GM18951 (cell line): ENCODE data around the gene RECQL.

ENCODE experiments used
- POLR2A ChIP-seq: IDR thresholded peaks from 4 replicates; pipeline ENCODE4 v1.6.1; 2011; ENCODE audit warnings: mild to moderate bottlenecking; ENCODE audit not compliant: insufficient read length, insufficient read depth; ENCODE audit errors: extremely low read depth
- in situ Hi-C: fragments of 300-500 bp; cut with MboI; formaldehyde crosslinking; loops from one replicate; pipeline ENCODE4 v1.12.0; 2022; ENCODE audit warnings: low sequenced_read_pairs, mixed read lengths, inconsistent platforms; ENCODE audit not compliant: unreplicated experiment

The RECQL gene, protein sequence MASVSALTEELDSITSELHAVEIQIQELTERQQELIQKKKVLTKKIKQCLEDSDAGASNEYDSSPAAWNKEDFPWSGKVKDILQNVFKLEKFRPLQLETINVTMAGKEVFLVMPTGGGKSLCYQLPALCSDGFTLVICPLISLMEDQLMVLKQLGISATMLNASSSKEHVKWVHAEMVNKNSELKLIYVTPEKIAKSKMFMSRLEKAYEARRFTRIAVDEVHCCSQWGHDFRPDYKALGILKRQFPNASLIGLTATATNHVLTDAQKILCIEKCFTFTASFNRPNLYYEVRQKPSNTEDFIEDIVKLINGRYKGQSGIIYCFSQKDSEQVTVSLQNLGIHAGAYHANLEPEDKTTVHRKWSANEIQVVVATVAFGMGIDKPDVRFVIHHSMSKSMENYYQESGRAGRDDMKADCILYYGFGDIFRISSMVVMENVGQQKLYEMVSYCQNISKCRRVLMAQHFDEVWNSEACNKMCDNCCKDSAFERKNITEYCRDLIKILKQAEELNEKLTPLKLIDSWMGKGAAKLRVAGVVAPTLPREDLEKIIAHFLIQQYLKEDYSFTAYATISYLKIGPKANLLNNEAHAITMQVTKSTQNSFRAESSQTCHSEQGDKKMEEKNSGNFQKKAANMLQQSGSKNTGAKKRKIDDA

DNA sequence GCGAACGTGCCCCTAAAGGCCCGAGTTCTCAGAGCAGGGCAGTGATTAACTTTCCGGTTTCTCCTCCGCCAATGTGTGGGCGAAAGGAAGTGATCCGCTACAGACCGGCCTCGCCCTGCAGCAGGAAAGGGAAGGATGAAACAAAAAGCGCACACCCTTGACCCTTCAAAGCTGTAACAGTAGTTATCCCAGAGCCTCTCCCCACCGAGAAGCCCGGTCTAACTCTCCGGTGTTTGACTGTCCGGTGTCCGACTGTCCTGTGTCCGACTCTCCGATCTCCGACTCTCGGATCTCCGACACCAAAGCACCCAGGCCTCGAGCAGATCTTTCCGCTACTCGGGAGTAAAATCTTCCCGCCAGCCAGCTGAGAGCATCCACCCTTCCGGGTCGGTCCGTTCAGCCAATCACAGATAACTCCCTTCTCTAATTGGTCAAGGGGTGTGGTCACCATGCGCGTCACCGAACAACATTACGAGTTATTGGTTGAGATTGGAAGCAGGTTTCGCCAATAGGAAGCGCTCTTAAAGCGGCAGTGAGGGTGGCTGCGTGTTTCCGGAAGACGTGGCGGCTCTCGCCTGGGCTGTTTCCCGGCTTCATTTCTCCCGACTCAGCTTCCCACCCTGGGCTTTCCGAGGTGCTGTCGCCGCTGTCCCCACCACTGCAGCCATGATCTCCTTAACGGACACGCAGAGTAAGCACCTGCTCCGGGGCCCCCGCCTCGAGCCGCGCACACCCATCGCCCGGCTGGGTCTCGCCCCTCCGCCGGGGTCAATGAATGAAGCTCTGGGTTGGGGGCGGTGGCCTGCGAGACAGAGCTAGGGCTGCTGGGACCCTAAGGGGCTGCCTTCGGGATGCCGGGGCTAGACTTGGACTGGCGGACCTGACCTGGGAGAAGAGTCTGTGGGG, at the start of gene RECQL, which contains the start of gene GOLT1B:
Gene RECQL (minus strand): TSS at position 378 of the 906 bp plus-strand sequence. CDS start 2,065 bp downstream, outside the sequence.
Gene GOLT1B (plus strand): TSS at position 532 of the 906 bp plus-strand sequence. CDS start 135 bp downstream, at position 667.
- peak; percentile 87 for TF ChIP-seq POLR2A
- in situ Hi-C loops: no loop called here

DNA sequence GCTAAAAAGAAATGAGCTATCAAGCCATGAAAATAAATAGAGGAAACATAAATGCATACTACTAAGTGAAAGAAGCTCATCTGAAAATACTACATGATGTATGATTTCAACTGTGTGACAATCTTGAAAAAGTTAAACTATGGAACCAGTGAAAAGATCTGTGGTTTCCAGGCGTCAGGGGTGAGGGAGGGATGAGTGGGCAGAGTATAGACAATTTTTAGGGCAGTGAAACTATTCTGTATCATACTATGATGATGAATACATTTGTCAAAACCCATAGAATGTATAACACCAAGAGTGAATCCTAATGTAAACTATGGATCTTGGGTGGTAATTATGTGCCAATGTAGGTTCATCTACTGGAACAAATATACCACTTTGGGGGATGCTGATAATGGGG, 46.0 kb upstream of the RECQL start:
- in situ Hi-C loops: no loop called here

DNA sequence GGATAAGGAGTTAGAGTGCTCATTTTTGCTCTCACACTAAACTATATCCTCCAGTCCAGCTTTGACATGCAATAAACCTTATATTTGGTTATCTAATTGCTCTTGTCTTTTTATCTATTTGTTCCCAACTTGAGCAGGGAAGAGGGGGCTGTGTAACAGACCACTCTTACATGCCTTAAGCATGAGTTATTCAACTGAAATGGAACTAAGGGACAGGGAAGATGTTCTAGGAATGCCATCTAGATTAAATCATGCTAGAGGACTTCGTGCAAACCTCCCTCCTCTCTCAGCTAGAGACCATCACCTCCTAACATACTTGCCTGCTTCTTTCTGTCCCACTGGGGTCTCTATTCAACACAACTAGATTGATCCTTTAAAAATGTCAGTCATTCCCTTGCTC, 45.3 kb upstream of the RECQL start:
- in situ Hi-C loops: no loop called here
- no peak for TF ChIP-seq POLR2A

More for the DNA sequence above, 46.0 kb upstream of the RECQL start:
- TF ChIP-seq POLR2A: no peak

DNA sequence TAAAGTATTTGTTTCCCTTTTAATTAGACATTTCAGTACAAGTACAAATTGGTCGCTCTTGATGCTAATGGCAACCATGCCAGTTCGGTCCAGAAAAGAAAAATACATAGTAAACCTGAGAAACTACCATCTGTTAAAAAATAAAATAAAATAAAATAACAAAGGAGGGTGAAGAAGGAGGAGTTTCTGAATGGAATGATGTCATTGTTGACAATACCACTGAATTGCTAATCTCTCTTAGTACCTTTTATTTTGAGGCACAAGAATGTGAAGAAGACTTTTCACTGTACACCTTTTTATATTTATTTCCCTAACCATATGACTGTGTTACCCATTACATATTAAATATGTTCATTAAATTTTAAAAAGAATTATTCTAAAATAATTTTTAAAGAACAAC, 44.1 kb upstream of the RECQL start:
- in situ Hi-C loops: no loop called here
- no peak for TF ChIP-seq POLR2A

DNA sequence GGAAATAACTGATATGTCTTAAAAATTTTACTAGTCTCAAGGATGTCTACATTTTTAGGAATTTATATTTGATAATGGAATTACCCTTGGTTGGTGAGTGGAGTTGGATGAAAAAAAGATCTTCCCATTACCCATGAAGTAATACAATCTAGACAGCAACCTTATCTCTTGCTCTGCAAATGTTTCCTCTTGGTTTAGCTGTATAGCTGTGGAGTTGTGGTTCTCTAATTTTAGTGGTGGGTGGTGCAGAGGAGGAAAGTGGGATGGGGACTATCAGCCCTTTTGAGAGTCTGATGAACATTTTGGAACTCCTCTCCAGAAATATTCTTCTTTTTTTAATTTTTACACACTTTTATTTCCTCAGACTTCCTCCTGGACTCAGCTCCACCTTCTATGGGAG, 41.7 kb upstream of the RECQL start:
- no peak for TF ChIP-seq POLR2A
- in situ Hi-C loops: no loop called here

DNA sequence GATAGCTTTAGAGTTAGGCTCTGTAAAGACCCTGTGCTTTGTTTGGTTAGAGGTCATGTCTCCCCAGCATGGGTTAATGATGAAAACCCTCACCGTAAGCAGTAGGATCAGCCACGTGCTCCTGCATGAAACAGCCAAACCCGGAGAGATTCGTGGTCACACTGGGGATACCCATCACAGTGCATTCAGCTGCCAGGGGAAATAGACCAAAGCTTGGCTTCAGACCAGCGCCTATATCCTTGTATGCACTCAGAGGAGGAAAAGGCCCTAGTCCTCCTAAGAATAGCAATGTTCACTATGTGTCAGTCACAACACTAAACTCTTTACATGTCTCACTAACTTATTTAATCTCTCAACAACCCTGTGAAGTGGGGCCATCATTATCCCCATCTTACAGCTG, 41.0 kb upstream of the RECQL start:
- TF ChIP-seq POLR2A: no peak
- in situ Hi-C loops: no loop called here

DNA sequence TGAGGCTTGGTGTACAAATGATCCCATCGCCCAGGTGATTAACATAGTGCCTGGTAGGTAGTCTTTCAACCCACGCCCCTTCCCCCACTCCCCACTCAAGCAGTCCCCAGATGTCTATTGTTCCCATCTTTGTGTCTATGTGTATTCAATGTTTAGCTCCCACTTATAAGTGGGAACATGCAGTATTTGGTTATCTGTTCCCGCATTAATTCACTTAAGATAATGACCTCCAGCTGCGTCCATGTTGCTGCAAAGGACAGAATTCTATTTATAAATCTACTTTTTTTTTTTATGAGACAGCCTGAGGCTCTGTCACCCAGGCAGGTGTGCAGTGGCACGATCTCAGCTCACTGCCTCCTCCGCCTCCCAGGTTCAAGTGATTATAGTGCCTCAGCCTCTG, 40.3 kb upstream of the RECQL start:
- no peak for TF ChIP-seq POLR2A
- in situ Hi-C loops: no loop called here

DNA sequence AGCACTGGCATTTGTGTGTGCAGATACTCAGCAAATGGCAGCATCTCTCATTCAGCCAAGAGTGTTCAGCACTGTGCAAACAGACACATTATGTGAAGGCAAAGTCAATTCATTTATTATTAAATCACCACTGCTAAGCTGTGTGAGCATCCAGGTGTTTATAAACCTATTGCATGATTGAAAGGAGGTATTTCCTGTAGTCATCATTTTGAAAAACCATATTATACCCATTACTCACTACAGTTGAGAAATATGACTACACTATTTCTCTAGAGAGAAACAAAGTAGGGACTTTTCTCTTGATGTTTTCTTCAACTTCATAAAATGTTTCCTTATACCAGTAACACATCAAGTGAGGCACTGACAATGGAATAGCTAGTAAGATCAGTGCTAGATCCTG, 38.4 kb upstream of the RECQL start:
- TF ChIP-seq POLR2A: no peak
- in situ Hi-C loops: no loop called here

DNA sequence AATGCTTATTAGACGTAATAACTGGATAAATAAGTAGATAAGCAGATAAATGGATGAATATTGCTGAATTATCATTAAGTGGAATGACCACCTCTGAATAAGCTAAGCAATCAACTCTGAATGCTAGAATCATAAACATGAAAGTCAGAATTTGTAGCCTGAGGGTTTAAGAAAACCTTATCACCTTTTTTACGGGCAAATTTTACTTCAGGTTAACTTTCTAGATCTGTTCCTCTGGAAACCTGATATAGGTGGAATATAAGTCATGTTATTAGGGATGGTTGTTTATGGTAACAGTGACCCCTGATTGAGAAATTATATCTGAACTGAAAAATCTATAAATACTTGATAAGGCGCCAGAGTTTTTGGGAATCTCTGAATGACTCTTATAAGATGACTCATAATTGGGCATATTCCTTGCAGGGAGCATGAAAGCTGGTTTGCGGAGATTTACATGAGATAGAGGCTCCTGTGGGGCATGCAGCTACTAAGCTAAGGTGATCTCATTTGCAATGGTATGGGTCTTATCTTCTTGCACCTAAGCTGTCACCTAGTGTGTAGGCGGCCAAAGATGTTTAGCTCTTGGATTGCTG, 36.7 kb upstream of the RECQL start:
- no peak for TF ChIP-seq POLR2A
- in situ Hi-C loops: no loop called here

DNA sequence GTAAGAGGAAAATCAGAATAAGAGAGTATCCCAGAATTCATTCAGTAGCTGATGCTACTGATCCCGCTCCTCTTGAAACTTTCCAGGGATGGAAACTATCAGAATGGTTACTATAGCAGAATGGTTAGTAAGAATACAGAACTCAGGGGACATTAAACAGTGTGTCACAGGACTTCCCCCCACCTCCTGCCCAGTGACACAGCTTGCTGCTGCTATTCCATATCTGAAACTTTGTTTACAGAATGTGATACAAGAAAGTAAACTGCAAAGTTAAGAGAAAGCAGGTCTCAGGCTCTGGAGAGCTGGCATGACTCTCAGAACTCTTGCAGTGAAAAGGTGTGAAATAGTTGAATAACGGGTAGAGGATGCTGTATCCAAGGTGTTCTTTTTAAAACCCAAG, 28.0 kb upstream of the RECQL start:
- TF ChIP-seq POLR2A: no peak
- in situ Hi-C loops: no loop called here

DNA sequence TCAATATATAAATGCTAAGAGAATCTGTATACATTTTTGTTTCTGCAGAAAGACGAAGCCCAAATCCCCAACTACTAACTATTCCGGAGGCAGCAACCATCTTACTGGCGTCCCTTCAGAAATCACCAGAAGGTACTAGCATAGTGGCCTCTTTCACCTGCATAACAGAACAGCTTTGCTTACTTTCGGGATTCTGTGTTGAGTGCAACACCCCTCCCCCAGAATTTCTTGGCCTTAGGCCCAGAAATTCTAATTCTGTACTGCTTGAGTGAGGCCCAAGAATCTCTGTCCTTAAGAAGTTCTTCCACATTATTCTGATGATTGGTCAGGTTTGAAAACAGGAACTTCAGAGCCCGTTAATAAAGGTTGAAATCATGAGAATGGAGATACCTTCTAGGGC, 27.5 kb upstream of the RECQL start:
- in situ Hi-C loops: no loop called here
- no peak for TF ChIP-seq POLR2A

DNA sequence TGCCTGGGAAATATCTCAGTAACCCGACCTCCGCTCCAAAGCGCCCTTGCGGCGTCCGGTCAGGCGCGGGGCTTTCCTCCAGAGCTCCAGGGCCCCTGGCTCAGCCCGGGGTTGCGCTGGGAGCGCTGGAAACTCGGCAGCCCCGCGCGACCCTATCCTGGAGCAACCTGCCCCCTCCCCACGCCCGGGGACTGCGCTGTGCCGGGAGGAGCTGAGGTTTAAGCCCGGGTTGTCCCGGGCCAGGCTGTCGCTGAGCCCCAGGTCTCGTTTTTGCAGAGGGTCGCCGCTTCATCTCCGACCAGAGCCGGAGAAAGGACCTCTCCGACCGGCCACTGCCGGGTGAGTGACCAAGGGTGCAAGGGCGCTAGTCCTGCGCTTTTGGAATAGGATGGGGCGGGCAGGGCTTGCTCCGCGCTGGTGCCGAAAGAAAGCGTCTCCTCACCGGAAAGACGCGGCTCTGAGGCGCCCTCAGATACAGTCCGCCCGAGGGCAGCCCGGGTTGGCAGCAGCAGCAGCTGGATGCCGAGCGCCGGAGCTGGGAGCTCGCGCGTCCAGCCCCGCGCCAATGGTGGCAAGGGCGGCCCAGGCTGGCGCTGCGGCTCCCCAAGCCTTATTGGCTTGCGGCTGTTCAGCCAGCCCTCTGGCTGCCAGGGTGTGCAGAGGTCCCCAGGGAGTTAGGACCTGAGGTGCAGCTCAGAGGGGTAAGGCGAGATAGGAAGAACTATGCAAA, 26.2 kb upstream of the RECQL start:
- in situ Hi-C loops: no loop called here
- peak; percentile 56 for TF ChIP-seq POLR2A
